HFF-Myc (cell line): Measurements from ENCODE around the gene CLCN3.

Source experiments
- DNase-seq: peaks from one replicate; pipeline ENCODE4 v3.0.0-alpha.2; 2011; ENCODE audit warnings: low read depth; ENCODE audit errors: extremely low read depth
- H3K4me3 ChIP-seq: replicated peaks from 2 replicates; pipeline ENCODE4 v1.5.1; 2011; ENCODE audit warnings: low read depth, mild to moderate bottlenecking, control low read depth, low read length
- CTCF ChIP-seq: IDR thresholded peaks from 2 replicates; pipeline ENCODE4 v1.5.1; 2012; ENCODE audit warnings: mild to moderate bottlenecking, low read depth, low read length, control low read depth; ENCODE audit errors: missing control alignments

Gene CLCN3

GRCh38 chr4:169652535-169652934 lies 32.2 kb downstream of the CLCN3 start:
- H3K4me3 ChIP-seq: no peak overlapping the region
- no peak for TF ChIP-seq CTCF
- DNase-seq: no peak

- no peak overlapping the region for H3K4me3 ChIP-seq
- DNase-seq: no peak
- TF ChIP-seq CTCF: no peak
Measured at GRCh38 chr4:169655401-169655800, 35.0 kb downstream of the CLCN3 start.

GRCh38 chr4:169657470-169658107 lies 37.2 kb downstream of the CLCN3 start:
- DNase-seq: no peak
- TF ChIP-seq CTCF: no peak
- H3K4me3 ChIP-seq: no peak overlapping the region

GRCh38 chr4:169658196-169658595 lies 37.8 kb downstream of the CLCN3 start:
- no peak for DNase-seq
- no peak overlapping the region for H3K4me3 ChIP-seq
- no peak for TF ChIP-seq CTCF

- TF ChIP-seq CTCF: no peak
Measured at GRCh38 chr4:169658975-169659715, 38.8 kb downstream of the CLCN3 start.

GRCh38 chr4:169659716-169660670 lies 39.6 kb downstream of the CLCN3 start:
- TF ChIP-seq CTCF: no peak
- H3K4me3 ChIP-seq: peak overlapping the region; percentile 43
- DNase-seq: peak; percentile 98

More at GRCh38 chr4:169658975-169659715, 38.8 kb downstream of the CLCN3 start:
- H3K4me3 ChIP-seq: peak overlapping the region; percentile 43; the same call in 1 of the 2 replicates
- no peak for DNase-seq
